Astrocyte of the spinal cord (primary cell): Measurements from ENCODE around the gene TRH.
A peak's percentile ranks its signal among the peaks of the same experiment; 100 is the strongest.
"Not testable (repeated sequence)": the region's sequence is repeated elsewhere in the genome, so short reads cannot be mapped to it uniquely, and the experiment has no call there.

Source experiments
- DNase-seq: peaks from one replicate; pipeline ENCODE4 v3.0.0; 2011; ENCODE audit warnings: low read depth, low spot score
- H3K4me3 ChIP-seq: 2 replicates; pipeline ENCODE4 v1.5.1; 2011; ENCODE audit warnings: low read depth, mild to moderate bottlenecking, low read length, moderate library complexity
- in situ Hi-C: cut with HindIII; loops from 2 replicates; pipeline ENCODE4 v1.10.0; 2017; ENCODE audit warnings: low sequenced_read_pairs
- TF ChIP-seq, protein P1 (sequence below): IDR thresholded peaks from 2 replicates; pipeline ENCODE4 v1.5.1; 2012; ENCODE audit warnings: low read depth, mild to moderate bottlenecking, low read length, inconsistent platforms

Gene TRH

DNA sequence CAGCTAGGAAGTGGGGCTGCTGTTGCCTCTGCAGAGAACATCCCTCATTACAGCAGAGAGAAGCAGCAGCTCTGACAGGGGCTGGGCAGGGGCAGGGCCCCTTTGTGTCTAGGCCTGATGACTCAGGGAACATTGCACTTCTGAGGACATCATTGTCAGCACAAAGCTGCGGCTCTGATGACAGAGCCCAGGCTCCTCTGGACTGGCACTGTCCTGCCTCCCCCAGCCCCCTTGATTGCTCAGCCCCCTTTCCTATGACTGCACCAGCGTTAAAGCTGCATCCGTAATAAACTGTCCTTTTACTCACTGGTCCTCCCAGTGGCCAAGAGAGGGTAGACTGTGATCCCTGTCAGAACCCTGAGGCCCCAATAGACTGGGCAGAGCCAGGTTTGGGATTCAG lies 18.3 kb downstream of the TRH start:
- in situ Hi-C loops, result no loop called here
- H3K4me3 ChIP-seq, result no peak overlapping the region
- no peak for DNase-seq
- TF ChIP-seq, protein P1, sequence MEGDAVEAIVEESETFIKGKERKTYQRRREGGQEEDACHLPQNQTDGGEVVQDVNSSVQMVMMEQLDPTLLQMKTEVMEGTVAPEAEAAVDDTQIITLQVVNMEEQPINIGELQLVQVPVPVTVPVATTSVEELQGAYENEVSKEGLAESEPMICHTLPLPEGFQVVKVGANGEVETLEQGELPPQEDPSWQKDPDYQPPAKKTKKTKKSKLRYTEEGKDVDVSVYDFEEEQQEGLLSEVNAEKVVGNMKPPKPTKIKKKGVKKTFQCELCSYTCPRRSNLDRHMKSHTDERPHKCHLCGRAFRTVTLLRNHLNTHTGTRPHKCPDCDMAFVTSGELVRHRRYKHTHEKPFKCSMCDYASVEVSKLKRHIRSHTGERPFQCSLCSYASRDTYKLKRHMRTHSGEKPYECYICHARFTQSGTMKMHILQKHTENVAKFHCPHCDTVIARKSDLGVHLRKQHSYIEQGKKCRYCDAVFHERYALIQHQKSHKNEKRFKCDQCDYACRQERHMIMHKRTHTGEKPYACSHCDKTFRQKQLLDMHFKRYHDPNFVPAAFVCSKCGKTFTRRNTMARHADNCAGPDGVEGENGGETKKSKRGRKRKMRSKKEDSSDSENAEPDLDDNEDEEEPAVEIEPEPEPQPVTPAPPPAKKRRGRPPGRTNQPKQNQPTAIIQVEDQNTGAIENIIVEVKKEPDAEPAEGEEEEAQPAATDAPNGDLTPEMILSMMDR, result peak; percentile 57

GRCh38 chr3:129994883-129995559 lies 20.5 kb downstream of the TRH start:
- in situ Hi-C loops, result no loop called here
- H3K4me3 ChIP-seq, result no peak overlapping the region
- TF ChIP-seq, protein P1, result no peak
- DNase-seq, result no peak

DNA sequence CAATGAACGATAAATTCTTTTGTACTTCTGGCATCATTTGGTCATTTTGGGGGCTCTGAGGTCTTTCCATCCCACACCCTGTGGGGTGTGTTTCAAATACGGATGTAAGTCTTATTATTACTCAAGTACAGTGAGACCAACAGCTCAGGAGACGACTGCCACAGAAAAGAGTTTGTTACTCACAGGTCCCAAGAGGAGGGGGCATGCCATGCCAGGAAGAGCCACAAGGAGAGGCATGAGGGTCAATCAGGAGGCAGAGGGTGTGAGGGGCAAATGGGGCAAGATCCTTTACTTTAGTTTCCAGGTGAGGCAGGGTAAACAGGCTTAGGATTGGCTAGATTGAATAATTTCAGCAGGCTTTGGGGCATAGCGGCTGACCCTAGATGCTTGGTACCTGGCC lies 21.6 kb downstream of the TRH start:
- no peak overlapping the region for H3K4me3 ChIP-seq
- DNase-seq, result no peak
- in situ Hi-C loops, result no loop called here
- TF ChIP-seq, protein P1, result no peak

DNA sequence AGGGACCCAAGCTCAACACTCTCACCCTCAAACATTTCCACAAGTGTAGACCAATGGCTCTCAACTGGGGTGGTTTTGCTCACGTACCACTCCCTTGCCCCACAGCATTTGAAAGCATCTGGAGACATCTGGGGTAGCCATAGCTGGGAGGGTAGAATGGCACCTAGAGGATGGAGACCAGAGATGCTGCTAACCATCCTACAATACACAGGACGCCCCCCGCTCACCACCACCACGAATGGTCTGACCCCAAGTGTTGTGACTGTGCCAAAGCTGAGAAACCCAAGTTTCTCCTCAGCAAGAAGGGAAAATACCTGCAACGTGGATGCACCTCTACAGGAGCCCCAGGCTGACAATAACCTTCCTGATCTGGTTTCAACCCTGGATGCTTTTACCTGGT lies 24.7 kb downstream of the TRH start:
- H3K4me3 ChIP-seq, DNase-seq, in situ Hi-C loops: not testable (repeated sequence)

GRCh38 chr3:130002666-130003598 lies 28.4 kb downstream of the TRH start:
- DNase-seq, result peak; percentile 12
- in situ Hi-C loops, result not testable (repeated sequence)
- peak overlapping the region; percentile 24 for H3K4me3 ChIP-seq
- TF ChIP-seq, protein P1, result peak; percentile 55

DNA sequence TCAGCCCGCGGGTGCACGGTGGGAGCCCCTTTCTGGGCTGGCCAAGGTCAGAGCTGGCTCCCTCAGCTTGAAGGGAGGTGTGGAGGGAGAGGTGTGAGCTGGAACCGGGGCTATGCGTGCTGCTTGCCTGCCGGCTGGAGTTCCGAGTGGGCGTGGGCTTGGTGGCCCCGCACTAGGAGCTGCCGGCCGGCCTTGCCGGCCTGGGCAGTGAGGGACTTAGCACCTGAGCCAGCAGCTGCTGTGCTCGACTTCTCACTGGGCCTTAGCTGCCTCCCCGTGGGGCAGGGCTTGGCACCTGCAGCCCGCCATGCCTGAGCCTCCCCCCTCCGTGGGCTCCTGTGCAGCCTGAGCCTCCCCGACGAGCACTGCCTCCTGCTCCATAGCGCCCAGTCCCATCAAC lies 36.0 kb downstream of the TRH start:
- TF ChIP-seq, protein P1, result no peak
- in situ Hi-C loops, result no loop called here
- DNase-seq, result no peak
- H3K4me3 ChIP-seq, result no peak overlapping the region

DNA sequence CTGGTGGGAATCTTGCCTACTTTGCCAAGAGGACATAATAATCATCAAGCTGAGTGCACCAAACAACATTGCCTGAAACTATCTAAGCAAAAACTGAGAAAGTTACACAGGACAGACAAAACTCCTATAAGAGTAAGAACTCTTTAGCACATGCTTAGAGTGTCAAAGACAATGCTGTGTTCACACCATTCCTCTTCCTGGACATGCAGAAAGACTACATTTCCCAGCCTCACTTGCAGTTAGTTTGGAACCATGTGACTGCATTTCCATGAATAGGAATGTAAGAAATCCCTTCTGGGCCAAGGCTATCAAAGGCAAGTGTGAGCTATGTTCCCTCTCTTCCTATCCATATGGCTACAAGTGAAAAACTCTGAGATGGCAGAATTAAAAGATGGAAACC lies 37.6 kb downstream of the TRH start:
- H3K4me3 ChIP-seq, in situ Hi-C loops, DNase-seq: not testable (repeated sequence)

DNA sequence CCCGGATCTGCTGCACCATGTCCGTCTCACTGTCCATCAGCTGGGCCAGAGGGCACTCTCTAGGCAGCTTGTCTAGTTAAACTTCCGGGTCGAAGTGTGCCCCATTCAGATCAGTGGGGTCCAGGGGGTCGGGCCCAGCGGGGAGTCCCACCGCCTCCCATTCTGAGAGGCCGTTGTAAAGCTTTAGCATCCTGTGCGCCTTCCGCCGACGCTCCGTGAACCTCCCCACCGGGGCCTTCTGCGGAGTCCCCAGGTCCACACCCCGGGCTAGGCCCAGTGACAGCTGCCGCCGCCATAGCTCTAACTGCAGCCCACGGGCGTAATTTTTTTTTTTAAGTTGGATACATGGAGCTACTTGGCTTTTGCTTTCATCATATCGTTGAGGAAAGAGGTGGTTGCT lies 38.7 kb downstream of the TRH start:
- DNase-seq, in situ Hi-C loops, H3K4me3 ChIP-seq: not testable (repeated sequence)
